ENCODE results near the gene DNAJC1.

- TF ChIP-seq CTCF (IDR thresholded peaks at IDR 0.05) (no peak), POLR2A (IDR thresholded peaks at IDR 0.05) (no peak)
Measured at GRCh38 chr10:21985541-21985940, 18.0 kb downstream of the DNAJC1 start.
